ENCODE results near the gene OMP. TPM values are rescaled to one million over a fixed set of nuclear protein-coding genes. Genes with fewer than 3 reads are reported as not detected.

Gene OMP
- polyA plus RNA-seq, 1 donor from 2014 or later = not detected

DNA sequence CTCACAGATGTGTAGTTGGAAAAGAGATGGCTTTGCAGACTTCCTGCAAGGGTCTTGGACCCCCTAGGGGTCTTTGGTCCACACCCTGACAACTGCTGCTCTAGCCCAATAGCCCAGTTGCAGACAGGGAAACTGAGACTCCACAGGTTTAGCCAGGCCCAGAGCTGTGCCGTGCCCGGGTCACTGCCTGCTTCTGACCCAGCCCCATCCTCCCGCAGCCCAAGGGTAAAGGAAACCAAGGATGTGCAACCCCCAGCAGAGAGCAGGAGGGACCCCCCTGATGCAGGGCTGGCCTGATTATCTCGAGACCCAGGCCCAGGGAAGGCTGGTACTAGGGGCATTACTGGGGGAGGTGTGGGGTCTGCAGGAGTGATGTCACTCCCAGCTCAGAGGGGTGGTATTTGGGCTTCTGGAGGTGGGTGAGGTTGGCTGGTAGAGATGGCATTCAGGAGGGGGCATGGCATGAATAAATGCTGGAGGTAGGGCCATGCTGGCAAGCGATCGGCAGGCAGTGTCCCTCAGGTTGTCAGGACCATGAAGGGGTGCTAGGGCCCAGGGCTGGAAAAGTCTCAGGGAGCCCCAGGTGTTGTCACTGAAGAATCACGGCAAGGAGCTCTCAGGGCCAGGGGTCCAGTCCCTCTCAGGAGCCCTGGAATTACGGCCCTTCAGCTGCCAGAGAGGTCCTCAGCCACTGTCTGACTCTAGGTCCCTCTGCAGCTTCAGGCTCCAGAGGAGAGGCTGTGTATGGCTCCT lies 46.5 kb downstream of the OMP start:
- Histone ChIP-seq H4K20me1 (ENCODE audit: insufficient read depth) (no peaks in the 10 kb centered on the region), H3K4me3 (ENCODE audit: low read length) (no peak overlapping the region), H3K79me2 (replicated peaks; ENCODE audit: insufficient read depth, low read length) (no peaks in the 10 kb centered on the region), H2AFZ (ENCODE audit: low read depth, low read length) (no peak overlapping the region), H3K27me3 (ENCODE audit: insufficient read depth, low read depth, low read length) (no peaks in the 10 kb centered on the region), H3K9me3 (ENCODE audit: low read length) (no peaks in the 10 kb centered on the region), H3K9ac (ENCODE audit: low read length) (no peak overlapping the region), H3K4me2 (ENCODE audit: low read length) (no peak overlapping the region), H3K36me3 (ENCODE audit: insufficient read depth, low read length) (no peaks in the 10 kb centered on the region), H3K9me2 (ENCODE audit: insufficient read depth, low read length) (no peaks in the 10 kb centered on the region), H3F3A (ENCODE audit: insufficient read depth, low read length, poor library complexity, severe bottlenecking) (no peaks in the 10 kb centered on the region), H3K27ac (ENCODE audit: low read length) (no peak overlapping the region)
- no peak for TF ChIP-seq SMC3 (conservative IDR thresholded peaks at IDR 0.05; ENCODE audit: poor library complexity)
- no peak for TF ChIP-seq EP300 (conservative IDR thresholded peaks at IDR 0.05; ENCODE audit: poor library complexity, severe bottlenecking)
- TF ChIP-seq POLR2AphosphoS5 (IDR thresholded peaks at IDR 0.05) = no peak
- no peak for TF ChIP-seq RAD21 (conservative IDR thresholded peaks at IDR 0.05)
- no peak for TF ChIP-seq EZH2 (IDR thresholded peaks at IDR 0.05; ENCODE audit: borderline replicate concordance, insufficient read depth, low read length, poor library complexity, severe bottlenecking)
- TF ChIP-seq TAF1 (IDR thresholded peaks at IDR 0.05; ENCODE audit: low read depth) = no peak
- TF ChIP-seq, protein P1, sequence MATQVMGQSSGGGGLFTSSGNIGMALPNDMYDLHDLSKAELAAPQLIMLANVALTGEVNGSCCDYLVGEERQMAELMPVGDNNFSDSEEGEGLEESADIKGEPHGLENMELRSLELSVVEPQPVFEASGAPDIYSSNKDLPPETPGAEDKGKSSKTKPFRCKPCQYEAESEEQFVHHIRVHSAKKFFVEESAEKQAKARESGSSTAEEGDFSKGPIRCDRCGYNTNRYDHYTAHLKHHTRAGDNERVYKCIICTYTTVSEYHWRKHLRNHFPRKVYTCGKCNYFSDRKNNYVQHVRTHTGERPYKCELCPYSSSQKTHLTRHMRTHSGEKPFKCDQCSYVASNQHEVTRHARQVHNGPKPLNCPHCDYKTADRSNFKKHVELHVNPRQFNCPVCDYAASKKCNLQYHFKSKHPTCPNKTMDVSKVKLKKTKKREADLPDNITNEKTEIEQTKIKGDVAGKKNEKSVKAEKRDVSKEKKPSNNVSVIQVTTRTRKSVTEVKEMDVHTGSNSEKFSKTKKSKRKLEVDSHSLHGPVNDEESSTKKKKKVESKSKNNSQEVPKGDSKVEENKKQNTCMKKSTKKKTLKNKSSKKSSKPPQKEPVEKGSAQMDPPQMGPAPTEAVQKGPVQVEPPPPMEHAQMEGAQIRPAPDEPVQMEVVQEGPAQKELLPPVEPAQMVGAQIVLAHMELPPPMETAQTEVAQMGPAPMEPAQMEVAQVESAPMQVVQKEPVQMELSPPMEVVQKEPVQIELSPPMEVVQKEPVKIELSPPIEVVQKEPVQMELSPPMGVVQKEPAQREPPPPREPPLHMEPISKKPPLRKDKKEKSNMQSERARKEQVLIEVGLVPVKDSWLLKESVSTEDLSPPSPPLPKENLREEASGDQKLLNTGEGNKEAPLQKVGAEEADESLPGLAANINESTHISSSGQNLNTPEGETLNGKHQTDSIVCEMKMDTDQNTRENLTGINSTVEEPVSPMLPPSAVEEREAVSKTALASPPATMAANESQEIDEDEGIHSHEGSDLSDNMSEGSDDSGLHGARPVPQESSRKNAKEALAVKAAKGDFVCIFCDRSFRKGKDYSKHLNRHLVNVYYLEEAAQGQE (IDR thresholded peaks at IDR 0.05; ENCODE audit: borderline replicate concordance) = no peak
- no peak for TF ChIP-seq MXI1 (conservative IDR thresholded peaks at IDR 0.05; ENCODE audit: poor library complexity, severe bottlenecking)
- TF ChIP-seq, protein P2, sequence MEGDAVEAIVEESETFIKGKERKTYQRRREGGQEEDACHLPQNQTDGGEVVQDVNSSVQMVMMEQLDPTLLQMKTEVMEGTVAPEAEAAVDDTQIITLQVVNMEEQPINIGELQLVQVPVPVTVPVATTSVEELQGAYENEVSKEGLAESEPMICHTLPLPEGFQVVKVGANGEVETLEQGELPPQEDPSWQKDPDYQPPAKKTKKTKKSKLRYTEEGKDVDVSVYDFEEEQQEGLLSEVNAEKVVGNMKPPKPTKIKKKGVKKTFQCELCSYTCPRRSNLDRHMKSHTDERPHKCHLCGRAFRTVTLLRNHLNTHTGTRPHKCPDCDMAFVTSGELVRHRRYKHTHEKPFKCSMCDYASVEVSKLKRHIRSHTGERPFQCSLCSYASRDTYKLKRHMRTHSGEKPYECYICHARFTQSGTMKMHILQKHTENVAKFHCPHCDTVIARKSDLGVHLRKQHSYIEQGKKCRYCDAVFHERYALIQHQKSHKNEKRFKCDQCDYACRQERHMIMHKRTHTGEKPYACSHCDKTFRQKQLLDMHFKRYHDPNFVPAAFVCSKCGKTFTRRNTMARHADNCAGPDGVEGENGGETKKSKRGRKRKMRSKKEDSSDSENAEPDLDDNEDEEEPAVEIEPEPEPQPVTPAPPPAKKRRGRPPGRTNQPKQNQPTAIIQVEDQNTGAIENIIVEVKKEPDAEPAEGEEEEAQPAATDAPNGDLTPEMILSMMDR (IDR thresholded peaks at IDR 0.05; ENCODE audit: poor library complexity, severe bottlenecking) = no peak

DNA sequence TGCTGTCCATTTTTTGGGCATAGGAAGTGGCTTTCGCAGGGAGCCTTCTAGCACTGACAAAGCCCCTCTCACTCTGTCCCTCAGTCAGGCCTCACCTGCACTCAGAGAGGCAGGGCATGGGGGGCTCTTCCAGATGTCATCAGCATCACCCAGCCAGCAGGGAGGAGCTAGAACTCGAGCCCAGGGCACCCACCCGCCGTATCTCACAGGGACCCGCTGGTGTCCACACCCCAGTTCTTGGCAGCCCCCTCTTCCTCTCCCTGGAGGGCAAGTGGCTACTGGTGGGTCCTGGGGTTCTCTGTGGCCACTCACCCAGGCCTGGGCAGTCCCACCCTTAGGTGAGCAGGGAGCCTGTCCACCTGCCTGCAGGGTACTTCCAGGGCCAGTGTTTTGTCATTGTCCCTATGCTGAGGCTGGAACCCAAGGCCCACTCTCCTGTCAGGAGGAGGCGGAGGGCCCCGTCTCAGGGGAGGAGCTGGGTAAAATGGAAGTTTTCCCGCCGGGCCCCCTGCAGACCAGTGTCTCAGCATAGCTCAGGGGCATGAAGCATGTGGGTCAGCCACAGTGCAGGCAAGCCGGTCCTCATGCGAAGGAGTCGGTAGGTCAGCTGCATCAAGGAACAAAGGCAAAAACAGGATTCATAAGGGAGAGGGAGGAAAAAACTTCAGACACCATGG lies 47.2 kb downstream of the OMP start:
- Histone ChIP-seq H3K79me2 (replicated peaks; ENCODE audit: insufficient read depth, low read length) (no peaks in the 10 kb centered on the region), H3K9ac (ENCODE audit: low read length) (no peak overlapping the region)

More for the DNA sequence above, 47.2 kb downstream of the OMP start:
- no peaks in the 10 kb centered on the region for H3K36me3 ChIP-seq (ENCODE audit: insufficient read depth, low read length)
- H4K20me1 ChIP-seq (ENCODE audit: insufficient read depth) = no peaks in the 10 kb centered on the region
- no peak overlapping the region for H3K27ac ChIP-seq (ENCODE audit: low read length)
- H3F3A ChIP-seq (ENCODE audit: insufficient read depth, low read length, poor library complexity, severe bottlenecking) = no peaks in the 10 kb centered on the region
- no peak overlapping the region for H3K4me3 ChIP-seq (ENCODE audit: low read length)
- H2AFZ ChIP-seq (ENCODE audit: low read depth, low read length) = no peak overlapping the region
- no peak overlapping the region for H3K4me2 ChIP-seq (ENCODE audit: low read length)
- no peak for TF ChIP-seq POLR2AphosphoS5 (IDR thresholded peaks at IDR 0.05)
- H3K9me2 ChIP-seq (ENCODE audit: insufficient read depth, low read length) = no peaks in the 10 kb centered on the region
- no peaks in the 10 kb centered on the region for H3K9me3 ChIP-seq (ENCODE audit: low read length)
- H3K27me3 ChIP-seq (ENCODE audit: insufficient read depth, low read depth, low read length) = no peaks in the 10 kb centered on the region
